T-helper 1 cell (primary cell): Measurements from ENCODE around the gene CRYGB.
"Not testable (repeated sequence)": the region's sequence is repeated elsewhere in the genome, so short reads cannot be mapped to it uniquely, and the experiment has no call there.

Experiments
- DNase-seq, 5 donors: peaks; one replicate each; pipeline ENCODE4 v3.0.0-alpha.2; 2012 to 2020

Gene CRYGB

DNA sequence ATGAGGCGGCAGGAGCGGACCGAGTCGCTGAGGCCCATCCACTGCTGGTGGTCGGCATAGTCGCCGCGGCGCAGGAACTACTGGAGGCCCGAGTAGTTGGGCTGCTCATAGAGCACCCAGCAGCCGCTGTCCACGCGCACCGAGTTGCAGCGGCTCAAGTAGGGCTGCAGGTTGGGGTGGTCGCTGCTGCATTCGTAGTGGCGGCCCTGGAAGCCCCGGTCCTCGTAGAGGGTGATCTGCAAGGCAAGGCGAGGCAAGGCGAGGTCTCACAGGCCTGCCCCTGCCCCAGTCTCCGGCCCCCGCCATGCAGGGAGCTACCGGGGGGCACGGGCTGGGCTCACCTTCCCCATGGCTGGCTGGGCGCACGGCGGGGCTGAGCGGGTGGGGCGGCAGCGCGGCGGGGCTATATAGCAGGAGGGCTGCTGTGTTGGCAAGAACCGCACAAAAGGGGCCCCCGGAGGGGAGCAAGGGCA lies 33.6 kb downstream of the CRYGB start:
- DNase-seq = not testable (repeated sequence)

DNA sequence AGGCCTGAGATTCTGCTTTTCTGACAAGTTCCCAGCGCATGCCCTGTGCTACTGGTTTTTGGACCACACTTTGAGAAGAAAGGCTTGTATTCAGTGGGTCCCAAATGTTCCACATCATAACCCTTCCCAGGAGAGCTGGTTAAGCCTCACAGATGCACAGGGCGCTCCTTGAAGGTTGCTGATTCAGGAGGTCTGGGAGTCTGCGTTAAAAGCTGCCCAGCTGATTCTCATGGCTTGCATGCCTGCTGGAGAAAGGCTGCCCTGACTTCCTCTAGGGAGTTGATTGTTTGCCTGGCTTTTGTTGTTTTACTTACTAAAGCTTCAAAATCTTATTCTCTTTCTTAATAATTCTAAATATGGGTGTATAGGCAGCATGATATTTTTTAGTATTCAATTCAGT lies 42.3 kb downstream of the CRYGB start:
- no peak for DNase-seq

- DNase-seq = no peak
These were observed 44.0 kb downstream of the CRYGB start for GRCh38 chr2:208101716-208102631.

- DNase-seq = no peak
These were observed 46.1 kb downstream of the CRYGB start for GRCh38 chr2:208099682-208100470.

DNA sequence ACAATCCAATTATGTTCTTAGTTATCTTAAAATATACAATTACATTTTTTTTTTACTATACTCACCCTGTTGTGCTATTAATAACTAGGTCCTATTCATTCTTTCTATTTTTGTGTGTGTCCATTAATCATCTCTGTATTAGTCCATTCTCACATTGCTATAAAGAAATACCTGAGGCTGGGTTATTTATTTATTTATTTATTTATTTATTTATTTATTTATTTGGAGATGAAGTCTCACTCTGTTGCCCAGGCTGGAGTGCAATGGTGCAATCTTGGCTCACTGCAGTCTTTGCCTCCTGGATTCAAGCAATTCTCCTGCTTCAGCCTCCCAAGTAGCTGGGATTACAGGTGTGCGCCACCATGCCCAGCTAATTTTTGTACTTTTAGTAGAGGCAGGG lies 47.3 kb downstream of the CRYGB start:
- not testable (repeated sequence) for DNase-seq

GRCh38 chr2:208098267-208098666 lies 47.7 kb downstream of the CRYGB start:
- no peak for DNase-seq

DNA sequence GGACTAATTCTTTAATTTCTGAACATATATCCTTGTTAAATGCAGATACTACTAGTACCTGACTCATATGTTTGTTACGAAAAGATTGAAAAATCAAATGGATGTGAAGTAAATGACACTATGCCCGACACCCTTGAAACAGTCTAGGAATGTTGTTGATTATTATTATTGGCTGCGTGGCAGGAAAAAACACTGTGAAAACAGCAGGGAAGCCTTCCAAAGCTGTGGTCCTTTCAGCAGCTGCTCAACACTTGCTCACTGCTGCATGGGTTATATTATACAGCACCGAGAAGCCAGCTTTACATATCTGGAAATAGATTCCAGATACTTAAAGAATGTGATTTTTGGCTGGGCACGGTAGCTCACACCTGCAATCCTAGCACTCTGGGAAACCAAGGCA lies 48.2 kb downstream of the CRYGB start:
- DNase-seq = no peak

DNA sequence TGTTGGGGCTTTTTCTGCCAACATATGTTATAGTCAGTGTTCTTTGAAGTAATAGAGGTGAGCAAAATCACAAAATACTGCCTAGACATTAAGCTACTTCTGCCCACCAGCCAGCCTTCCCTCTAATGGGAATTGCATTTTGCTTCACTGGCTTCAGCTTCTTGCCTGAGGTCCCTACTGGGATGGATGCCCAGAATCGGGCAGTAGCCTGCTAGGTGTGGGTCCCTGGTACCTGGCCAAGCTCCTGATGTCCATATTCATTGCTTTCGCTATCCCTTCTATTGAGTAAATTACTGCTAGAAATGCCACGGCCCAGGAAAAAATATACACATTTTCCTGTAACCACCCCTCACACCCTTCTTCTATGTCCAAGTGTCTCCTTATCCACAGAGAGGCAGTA lies 48.6 kb downstream of the CRYGB start:
- no peak for DNase-seq

- no peak for DNase-seq
These were observed 49.9 kb downstream of the CRYGB start for GRCh38 chr2:208096080-208096479.

DNA sequence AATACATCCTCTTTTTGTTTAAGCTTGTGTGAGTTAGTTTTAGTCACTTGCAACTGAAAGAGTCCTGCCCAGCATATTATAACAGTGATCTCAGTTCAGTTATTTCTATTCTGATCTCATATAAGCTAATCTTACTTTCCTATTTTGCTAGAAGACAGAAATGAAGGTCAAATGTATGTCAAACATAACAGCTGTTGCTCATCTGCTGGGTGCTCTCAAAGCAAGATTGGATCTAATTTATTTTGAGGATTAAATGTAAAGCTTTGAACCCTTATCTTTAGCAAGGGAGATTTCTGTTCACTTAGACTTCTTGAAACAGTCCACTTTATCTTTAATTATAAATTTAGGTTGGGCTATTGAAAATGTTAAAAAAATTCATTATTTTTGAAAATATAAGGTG lies 52.8 kb downstream of the CRYGB start:
- no peak for DNase-seq
